Testis (tissue), 3 donors: Measurements from ENCODE around the gene MYO5B. TPM values are rescaled to one million over a fixed set of nuclear protein-coding genes. Genes with fewer than 3 reads are reported as not detected.

Source experiments
- DNase-seq: peaks from one replicate; pipeline ENCODE4 v3.0.0-alpha.2; 2019
- H3K27ac ChIP-seq, 2 donors: fragments of 200-600 bp; sonication (generic); one replicate each; pipeline ENCODE4 v1.5.1; 2019
- H3K27me3 ChIP-seq: fragments of 200-600 bp; sonication (generic); one replicate; pipeline ENCODE4 v1.5.1; 2019
- H3K36me3 ChIP-seq: fragments of 200-600 bp; sonication (generic); one replicate; pipeline ENCODE4 v1.5.1; 2017; ENCODE audit warnings: low read depth; ENCODE audit errors: missing control alignments
- H3K4me1 ChIP-seq: fragments of 200-600 bp; sonication (generic); one replicate; pipeline ENCODE4 v1.5.1; 2019
- H3K4me3 ChIP-seq, 2 donors: fragments of 200-600 bp; sonication (generic); one replicate each; pipeline ENCODE4 v1.5.1; 2017 to 2019
- H3K9me3 ChIP-seq: fragments of 200-600 bp; sonication (generic); one replicate; pipeline ENCODE4 v1.5.1; 2017
- CTCF ChIP-seq, 3 experiments: fragments of 450-650 bp in 2 of 3; fragments of 200-600 bp in 1 of 3; sonication (generic) in 1 of 3; IDR thresholded peaks; one replicate each; pipeline ENCODE4 v1.5.1; 2016 to 2019; ENCODE audit warnings: antibody characterized with exemption in 3 of 3, mild to moderate bottlenecking in 2 of 3, moderate library complexity in 1 of 3
- POLR2A ChIP-seq: fragments of 450-650 bp; IDR thresholded peaks from one replicate; pipeline ENCODE4 v1.6.1; 2017; ENCODE audit warnings: antibody characterized with exemption, mild to moderate bottlenecking, moderate library complexity
- WGBS, 2 donors: methylation state at CpG; one replicate each; pipeline ENCODE4 v1.1.5; 2018; 5-methylcytosine and 5-hydroxymethylcytosine counted together
- intact Hi-C: fragments of 100-400 bp; cut with DNase I; formaldehyde crosslinking; loops from one replicate; pipeline ENCODE4 v1.15.1; 2023; ENCODE audit warnings: low total_unique reads
- polyA plus RNA-seq: library from polyadenylated mRNA; stranded (reverse); fragments of 350-450 nt; fragmentation: Illumina TruSeq; extraction: RNeasy Lipid Tissue Mini Kit (QIAGEN cat#74804); gene quantifications from one replicate; pipeline ENCODE4 v1.2.3, GENCODE V29; 2014; ENCODE audit warnings: low read depth, low replicate concordance; ENCODE audit not compliant: insufficient read depth
- total RNA-seq, 2 donors: library from RNA; depleted of rRNA; stranded (reverse); fragments of >200 nt; gene quantifications; one replicate each; pipeline ENCODE4 v1.2.3, GENCODE V29; 2016

MYO5B gene
- total and polyA plus RNA-seq, 3 donors from 2014 or later: 24.8 to 31.8 (median 26.1) TPM

DNA sequence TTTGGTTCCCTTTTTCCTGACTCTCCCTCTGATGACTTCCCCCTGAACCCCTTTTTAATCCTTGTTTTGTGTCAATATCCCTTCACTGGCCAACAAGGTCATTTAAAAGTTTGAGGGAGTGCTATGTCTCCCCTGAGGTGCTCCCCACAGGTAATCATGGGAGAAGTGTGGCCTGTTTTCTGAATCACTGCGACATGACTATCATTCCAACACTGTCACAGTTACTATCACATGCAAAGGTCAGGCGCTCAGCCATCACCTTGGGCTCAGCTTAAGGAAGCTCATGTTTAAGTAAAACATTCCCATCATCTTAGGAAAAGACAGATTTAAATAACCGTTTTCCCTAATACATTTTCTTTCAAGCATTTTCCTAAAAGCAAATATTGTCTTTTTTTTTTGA lies 360.7 kb downstream of the MYO5B start:
- no peak for DNase-seq
- WGBS, 2 donors: 90 to 95% methylated on average over 3 of the region's 3 CpGs
- Histone ChIP-seq H3K4me3 (no peak overlapping the region), H3K36me3 (no peaks in the 10 kb centered on the region), H3K4me1 (no peaks in the 10 kb centered on the region), H3K27me3 (no peaks in the 10 kb centered on the region), H3K27ac (no peak overlapping the region), H3K9me3 (no peaks in the 10 kb centered on the region)
- no peak for TF ChIP-seq POLR2A
- TF ChIP-seq CTCF (IDR thresholded peaks at IDR 0.05): no peak
- intact Hi-C loops: no loop called here

DNA sequence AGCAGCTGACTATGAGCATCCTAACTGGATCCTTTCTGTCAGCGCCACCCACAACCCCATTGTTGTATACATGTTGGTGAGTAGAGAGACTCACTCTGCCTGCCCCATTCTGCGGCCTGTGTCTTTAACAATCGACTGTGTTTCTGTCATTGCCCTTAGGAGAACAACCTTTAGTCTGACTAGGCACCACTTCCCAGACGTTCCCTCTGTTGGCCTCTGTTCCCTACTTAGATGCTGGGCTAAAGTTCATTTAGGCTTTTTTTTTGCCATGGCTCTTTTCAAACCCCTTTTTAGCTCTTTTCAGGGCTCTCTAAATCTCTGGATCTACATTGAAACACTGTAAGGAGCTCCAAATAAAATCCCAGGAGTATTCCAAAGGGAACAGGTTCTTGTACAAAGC lies 361.1 kb downstream of the MYO5B start:
- no peaks in the 10 kb centered on the region for H3K9me3 ChIP-seq
- 83 to 86% methylated on average over 4 of the region's 4 CpGs for WGBS, 2 donors
- intact Hi-C loops: no loop called here

GRCh38 chr18:49832221-49832647 lies 362.7 kb downstream of the MYO5B start:
- Histone ChIP-seq H3K4me3 (no peak overlapping the region), H3K4me1 (no peaks in the 10 kb centered on the region), H3K9me3 (no peaks in the 10 kb centered on the region), H3K27ac (no peak overlapping the region), H3K36me3 (no peaks in the 10 kb centered on the region), H3K27me3 (no peaks in the 10 kb centered on the region)
- DNase-seq: no peak
- 76 to 92% methylated on average over 2 of the region's 2 CpGs for WGBS, 2 donors
- TF ChIP-seq CTCF (IDR thresholded peaks at IDR 0.05) (no peak), POLR2A (no peak)
- intact Hi-C loops: no loop called here

More for the DNA sequence above, 361.1 kb downstream of the MYO5B start:
- no peaks in the 10 kb centered on the region for H3K4me1 ChIP-seq
- no peak overlapping the region for H3K4me3 ChIP-seq
- H3K27ac ChIP-seq: no peak overlapping the region
- TF ChIP-seq POLR2A (no peak), CTCF (IDR thresholded peaks at IDR 0.05) (no peak)
- no peaks in the 10 kb centered on the region for H3K27me3 ChIP-seq
- DNase-seq: no peak
- no peaks in the 10 kb centered on the region for H3K36me3 ChIP-seq

- WGBS, 2 donors: 97 to 100% methylated on average over 1 of the region's 1 CpG
Observed at GRCh38 chr18:49827996-49828395, 367.0 kb downstream of the MYO5B start.

More at GRCh38 chr18:49827996-49828395, 367.0 kb downstream of the MYO5B start:
- no peaks in the 10 kb centered on the region for H3K27me3 ChIP-seq
- intact Hi-C loops: no loop called here
- H3K4me3 ChIP-seq: no peak overlapping the region
- no peak for DNase-seq
- no peaks in the 10 kb centered on the region for H3K4me1 ChIP-seq
- H3K9me3 ChIP-seq: no peaks in the 10 kb centered on the region
- H3K27ac ChIP-seq: no peak overlapping the region
- H3K36me3 ChIP-seq: no peaks in the 10 kb centered on the region
- no peak for TF ChIP-seq CTCF (IDR thresholded peaks at IDR 0.05)
- no peak for TF ChIP-seq POLR2A
